H1 (cell line): ENCODE data around the gene CGNL1. TPM values are rescaled to one million over a fixed set of nuclear protein-coding genes. Genes with fewer than 3 reads are reported as not detected.

ENCODE experiments used
- POU5F1 ChIP-seq: IDR thresholded peaks from 2 replicates; pipeline ENCODE4 v1.6.1; 2011; ENCODE audit warnings: low read depth, mild to moderate bottlenecking, low read length, moderate library complexity
- SP4 ChIP-seq: IDR thresholded peaks from 2 replicates; pipeline ENCODE4 v1.6.1; 2012; ENCODE audit warnings: low read length, inconsistent platforms
- polyA plus RNA-seq, 7 experiments: library from polyadenylated mRNA; depleted of rRNA in 3 of 7; stranded (reverse) in 5 of 7; unstranded in 2 of 7; fragments of >200 nt in 5 of 7; fragments of 200-250 nt in 2 of 7; gene quantifications; 1 replicate in 5 of 7; 2 replicates in 1 of 7; 4 replicates in 1 of 7; pipeline versions ENCODE4 v1.2.1 to v1.2.3, GENCODE V29; 2011 to 2013; ENCODE audit warnings: missing spikeins in 2 of 7, mixed read lengths in 2 of 7
- total RNA-seq: library from RNA; stranded (reverse); fragmentation: NEBNext Ultra II Directional; extraction: Animal tissue kit (Norgen Biotek cat#: 25700); gene quantifications from 2 replicates; pipeline ENCODE4 v1.2.1, GENCODE V29; 2021

The CGNL1 gene
- total and polyA plus RNA-seq, 2 of the 8 experiments (the other 6 are each of a cell fraction or from before 2014, with no cell fraction given), result 21.8 to 75.6 TPM

DNA sequence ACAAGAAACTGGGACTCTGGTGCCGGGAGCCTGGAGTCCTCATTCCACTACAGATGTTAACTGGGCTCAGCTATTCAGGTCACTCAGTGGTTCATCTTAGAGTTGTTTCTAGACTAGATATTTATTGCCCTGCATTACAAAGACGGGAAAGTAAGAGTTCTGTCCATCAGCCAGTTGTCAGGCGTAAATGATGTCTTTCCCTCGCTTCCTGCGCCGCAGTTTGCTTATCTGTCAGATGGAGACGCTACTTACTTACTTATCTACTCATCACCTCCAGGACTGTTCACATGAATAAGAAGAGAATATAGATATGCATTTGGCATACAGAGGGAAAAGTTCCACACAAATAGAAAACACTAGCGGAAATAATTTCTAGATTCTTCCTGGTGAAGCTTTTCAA lies 47.8 kb upstream of the CGNL1 start (continued):
- TF ChIP-seq SP4, result no peak
- TF ChIP-seq POU5F1, result no peak
